HG03064 (cell line): ENCODE measurements around the gene THADA.

ENCODE experiments used
- ATAC-seq: cut with Tn5 transposase; IDR thresholded peaks from one replicate; pipeline ENCODE4 v1.9.1; 2021; ENCODE audit warnings: low read depth; ENCODE audit not compliant: unreplicated experiment

The THADA gene

GRCh38 chr2:43221124-43221762 lies 374.6 kb downstream of the THADA start:
- ATAC-seq = no peak

DNA sequence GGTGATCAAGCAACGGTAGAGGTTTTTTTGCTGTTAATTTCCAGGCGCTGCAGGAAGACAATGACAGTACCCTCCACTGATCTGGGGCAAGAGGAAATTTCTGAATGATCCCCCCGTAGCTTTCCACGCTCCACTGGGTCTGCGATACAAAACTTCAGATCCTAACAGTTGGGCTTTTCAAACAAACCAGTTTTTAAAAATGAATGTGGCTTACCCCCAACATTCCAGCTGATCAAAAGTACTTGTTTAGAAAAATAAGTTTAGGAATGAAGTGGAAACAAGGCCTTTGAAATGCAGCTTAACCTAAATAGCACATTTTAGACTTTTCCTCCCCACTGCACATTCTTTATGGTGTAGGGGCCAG lies 375.1 kb downstream of the THADA start:
- no peak for ATAC-seq

GRCh38 chr2:43220229-43220751 lies 375.5 kb downstream of the THADA start:
- no peak for ATAC-seq

DNA sequence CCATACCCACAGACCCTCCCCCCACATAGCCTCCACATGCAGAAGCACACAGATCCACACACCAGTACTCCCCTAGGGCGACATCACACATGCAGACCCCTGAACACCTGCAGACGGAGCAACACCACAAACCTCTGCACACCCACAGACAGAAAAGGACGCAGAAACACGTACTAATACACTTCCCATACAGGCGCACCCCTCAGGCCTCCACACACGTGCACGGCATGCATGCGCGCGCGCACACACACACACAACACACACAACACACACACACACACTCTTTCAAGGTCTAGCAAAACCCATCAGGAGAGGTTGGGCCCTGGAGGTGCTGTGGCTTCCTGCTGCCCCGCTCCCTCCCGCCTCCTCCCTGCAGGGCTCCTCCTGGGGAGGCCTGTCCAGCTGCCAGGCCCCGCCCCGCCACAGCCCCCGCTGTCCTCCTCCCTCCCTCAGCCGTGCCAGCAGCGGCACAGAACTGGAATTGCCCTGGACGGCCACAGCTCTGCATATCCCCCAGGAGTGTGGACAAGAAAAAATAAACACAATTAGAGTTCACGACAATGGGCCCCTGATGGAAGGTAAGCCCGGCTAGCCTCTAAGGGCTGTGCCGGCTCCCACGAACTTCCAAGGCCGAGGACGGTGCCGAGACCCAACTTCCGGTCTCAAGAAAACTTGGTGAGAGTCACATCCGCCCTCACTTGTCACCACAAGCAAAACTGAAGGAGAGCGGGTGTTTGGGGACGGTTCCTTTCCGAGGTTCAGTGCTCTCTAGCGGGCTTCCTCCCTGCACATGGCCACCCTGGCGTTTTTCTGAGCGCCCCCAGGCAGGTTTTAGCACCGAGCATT lies 376.2 kb downstream of the THADA start:
- peak; percentile 51 for ATAC-seq

DNA sequence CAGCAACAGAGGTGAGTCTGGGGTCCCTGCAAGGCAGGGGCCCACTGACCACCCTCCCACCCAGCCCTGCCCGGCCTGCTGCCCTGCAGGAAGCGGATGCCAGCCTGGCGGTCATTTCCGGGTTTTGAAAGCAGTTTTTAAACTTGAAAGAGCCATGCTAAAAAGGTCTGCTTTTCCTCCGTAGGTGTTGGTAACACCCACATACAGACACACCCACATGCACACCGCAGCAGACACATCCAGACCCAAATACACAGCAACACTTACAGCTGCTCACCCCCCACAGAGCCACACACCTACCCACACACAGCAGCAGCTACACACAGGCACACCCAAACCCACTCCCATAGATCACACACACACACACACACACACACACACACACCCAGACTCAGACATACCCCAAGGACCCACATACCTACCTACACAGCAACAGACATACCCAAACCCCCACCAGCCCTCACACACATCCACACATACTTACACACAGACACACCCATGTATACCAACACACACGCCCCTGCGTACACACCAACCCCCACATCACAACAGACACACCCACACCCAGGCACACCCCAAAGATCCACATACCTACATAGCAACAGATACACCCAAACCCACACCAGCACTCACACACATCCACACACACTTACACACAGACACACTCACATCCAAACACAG lies 377.0 kb downstream of the THADA start:
- ATAC-seq = no peak

DNA sequence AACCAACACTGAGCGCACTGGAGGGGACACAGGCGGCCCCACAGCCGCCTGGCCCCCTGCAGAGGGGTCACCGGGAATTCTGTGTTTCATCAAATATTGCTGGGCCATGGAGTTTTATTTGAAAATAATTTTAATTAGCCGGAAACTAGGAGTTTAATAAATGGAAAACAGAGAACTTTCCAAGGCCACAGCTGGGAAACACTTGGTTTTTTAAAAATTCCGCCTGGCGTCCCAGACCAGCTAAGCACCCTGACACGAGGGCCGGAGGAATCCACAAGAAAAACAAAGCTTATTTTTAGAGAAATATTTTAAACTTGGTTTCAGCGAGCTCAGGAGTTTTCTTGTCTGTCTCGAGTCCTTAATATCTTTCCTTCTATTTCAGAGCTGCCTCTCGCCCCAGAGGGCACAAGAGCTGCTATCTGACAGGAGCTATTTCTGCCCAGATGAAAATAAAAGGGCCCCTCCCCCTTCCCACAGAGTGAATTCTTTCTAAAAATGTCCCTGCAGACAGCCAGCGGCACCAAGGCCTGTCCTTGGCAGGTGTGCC lies 377.6 kb downstream of the THADA start:
- no peak for ATAC-seq

GRCh38 chr2:43217228-43218154 lies 378.3 kb downstream of the THADA start:
- no peak for ATAC-seq

- no peak for ATAC-seq
Observed at GRCh38 chr2:43216629-43217028, 379.2 kb downstream of the THADA start.

- ATAC-seq = no peak
Observed at GRCh38 chr2:43215673-43216255, 380.1 kb downstream of the THADA start.

- no peak for ATAC-seq
Observed at GRCh38 chr2:43214253-43214652, 381.6 kb downstream of the THADA start.

DNA sequence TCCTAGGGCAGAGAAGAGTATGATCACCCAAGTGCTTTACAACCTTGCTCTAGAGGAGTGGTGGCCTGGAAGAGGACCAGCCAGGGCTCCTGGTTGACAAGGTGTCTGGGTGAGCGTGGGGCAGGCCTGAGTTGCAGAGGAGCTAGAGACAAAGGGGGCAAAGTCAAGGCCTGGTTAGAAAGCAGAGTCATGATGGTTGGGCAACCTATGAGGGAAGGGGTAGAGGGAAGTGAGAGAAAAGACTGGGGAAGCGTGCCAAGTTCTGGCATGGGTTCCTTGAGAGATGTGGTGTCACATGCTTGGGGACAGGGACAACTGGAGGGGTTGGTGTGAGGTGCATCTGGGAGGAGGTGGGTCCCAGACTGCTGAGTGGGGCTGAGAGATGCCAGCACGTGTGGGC lies 382.9 kb downstream of the THADA start:
- ATAC-seq = no peak

DNA sequence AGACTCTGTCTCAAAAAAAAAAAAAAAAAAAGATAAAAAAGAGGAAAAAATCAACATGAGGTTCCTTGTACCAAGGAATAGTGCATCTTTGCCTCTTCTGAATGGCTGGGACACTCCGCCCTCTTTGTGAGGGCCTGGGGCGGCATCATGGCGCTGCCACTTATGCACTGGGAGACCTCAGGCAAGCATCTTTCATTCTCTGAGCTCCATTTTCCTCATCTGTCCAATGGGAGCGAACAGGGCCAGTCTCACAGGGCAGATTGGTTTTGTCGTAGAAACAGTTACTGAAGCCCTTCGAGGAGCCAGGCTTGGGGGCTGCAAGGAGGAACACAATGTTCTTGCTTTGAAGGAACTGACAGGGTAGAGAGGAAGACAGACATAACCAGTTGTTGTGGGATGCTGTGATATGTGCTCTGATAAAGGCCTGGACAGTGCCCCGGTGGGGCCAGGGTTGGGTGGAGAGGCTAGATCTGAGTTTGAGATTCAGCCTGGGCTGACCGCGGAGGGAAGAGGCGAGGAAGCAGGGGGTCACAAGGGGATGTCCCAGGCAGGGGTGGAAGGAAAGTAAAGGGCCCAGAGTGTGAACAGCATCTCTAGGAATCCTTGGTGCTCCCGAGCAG lies 383.5 kb downstream of the THADA start:
- ATAC-seq = no peak

DNA sequence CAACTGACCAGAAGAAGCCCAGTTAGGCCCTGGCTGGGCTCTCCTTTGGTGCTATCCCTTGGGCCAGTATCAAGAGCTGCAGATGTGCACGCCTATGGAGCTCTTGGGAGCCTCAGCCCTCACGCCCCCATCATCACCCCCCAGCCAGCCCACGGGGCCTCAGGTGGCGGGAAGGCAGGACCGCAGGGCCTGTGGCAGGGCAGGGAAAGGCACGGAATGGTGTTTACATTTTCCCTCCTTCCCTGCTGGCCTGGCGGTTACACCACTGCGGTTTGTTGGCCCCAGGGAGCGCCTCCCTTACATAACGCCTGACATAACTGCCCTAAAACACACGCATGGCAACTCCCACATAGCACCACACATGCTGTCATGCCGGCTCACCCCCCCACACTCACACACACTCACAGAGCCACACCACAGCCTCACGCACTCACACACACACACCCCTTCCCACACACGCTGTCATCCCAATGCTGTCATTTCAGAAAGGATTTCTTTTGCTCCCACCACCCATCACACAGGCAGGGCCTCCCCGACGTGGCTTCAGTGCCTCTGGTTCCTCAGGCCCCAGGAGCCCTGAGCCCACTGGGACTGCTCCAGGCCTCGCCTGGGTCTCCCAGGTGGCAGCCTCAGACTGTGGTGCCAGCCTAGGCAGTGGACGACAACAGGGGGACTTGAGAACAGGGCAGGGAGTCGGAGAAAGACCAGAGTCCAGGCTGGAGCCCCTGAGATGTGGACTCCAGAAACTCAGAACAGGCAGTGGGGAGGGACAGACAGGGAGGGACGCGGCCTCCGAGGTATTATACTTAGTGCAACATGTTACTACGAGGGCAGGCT lies 385.2 kb downstream of the THADA start:
- ATAC-seq = no peak

DNA sequence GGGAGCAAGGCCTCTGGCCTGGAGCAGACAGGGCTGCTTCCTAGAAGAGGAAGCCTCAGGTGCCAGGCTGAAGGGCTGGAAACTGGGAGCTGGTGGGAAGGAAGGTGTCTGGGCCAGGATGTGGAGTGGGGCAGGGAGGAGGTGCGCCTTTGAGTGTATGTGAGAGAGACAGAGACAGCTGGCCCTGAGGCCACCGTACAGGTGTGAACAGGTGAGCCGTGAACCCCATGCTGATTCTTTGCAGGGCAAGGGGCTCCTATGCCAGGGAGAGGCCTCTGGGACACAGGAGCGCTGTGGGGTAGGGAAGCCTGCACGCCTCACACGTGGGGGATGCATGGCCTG lies 385.7 kb downstream of the THADA start:
- ATAC-seq = no peak

DNA sequence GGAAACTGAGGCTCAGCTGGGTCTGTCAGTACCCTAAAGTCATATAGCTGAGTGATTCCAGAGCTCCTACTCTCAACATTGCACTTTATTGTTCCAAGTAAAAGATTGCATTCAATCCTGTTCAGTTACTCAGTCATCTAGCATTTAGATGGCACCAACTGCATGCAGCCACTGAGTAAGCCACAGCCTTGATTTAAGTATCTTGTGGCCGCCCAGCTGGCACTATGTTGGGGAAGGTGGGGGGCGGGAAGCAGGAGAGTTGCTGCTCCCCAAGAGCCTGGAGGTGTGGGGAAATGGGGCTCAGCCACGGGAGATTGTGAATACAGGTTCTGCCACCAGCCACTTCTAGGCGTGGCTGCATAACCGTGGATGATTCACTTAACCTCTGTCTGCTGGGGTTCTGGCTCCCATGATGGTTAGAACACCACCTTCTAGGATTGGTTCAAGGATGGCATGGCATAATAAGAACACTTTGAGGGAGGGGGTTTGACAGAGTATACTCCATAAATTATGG lies 386.6 kb downstream of the THADA start:
- ATAC-seq = no peak

DNA sequence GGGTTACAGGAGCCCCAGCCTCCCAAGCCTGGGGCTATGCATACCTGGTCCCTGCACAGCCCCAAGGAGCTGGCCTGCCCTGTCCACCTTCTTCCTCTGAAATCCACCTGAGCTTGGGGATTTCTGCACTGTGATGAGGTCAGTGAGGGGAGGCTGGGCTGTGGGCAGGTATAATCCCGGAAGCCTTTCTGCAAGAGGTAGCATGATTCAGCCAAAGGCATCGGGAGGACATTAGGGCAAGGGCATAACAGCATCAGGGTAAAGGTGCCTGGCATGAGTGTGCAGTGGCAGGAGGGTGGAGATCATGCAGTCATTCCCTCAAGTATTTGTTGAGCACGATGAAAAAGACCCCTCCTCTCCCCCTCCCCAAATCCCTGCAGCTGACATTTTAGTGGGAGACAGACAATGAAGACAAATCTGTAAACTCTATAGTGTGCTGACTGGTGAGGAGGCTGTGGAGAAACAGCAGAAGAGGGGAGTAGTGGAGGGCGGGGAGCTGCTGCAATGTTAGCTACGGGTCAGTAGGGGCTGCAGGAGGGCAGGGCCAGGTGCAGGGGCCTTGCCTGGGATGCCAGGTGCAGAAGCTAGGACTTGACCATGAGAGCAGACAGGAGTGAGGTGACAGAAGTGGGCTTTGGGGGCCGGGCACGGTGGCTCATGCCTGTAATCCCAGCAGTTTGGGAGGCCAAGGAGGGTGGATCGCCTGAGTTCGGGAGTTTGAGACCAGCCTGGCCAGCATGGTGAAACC lies 388.1 kb downstream of the THADA start:
- ATAC-seq = no peak

DNA sequence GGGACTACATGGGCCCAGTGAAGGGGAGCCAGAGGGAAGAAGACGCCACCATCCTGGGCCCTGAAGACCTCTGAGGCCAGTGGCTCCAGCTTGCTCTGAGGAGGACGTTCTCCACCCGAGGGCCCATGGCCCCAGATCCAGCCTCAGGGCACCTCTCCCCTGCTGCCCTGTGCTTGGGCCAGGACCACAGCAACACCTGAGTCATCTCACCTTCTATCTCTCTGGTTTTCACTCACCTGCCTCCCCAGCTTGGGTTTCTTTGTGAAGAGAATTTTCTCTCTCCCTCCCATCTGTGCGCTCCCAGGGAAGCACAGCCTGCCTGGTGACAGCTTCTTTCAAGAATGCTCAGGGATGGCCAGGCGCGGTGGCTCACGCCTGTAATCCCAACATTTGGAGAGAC lies 389.2 kb downstream of the THADA start:
- no peak for ATAC-seq

DNA sequence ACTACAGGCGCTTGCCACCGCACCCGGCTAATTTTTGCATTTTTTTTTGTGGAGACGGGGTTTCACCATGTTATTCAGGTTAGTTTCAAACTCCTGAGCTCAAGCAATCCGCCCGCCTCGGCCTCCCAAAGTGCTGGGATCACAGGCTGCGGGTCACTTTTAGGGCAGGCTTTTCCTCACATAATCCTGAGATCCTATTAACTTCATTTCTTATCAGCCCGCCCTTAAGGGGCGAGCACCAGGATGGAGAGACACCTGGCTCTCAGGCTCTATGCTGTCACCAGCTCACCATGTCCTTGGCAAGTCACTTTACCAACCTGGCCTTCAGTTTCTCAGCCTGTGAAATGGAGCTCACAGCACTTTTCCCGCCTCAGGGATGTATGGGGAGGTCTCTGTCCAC lies 392.5 kb downstream of the THADA start:
- no peak for ATAC-seq
